Panc1 (cell line): ENCODE data around the gene AQP12B.

Source experiments
- CTCF ChIP-seq: fragments of 450-650 bp; IDR thresholded peaks from 2 replicates; pipeline ENCODE4 v1.5.1; 2017; ENCODE audit warnings: mild to moderate bottlenecking
- POLR2AphosphoS5 ChIP-seq: IDR thresholded peaks from 2 replicates; pipeline ENCODE4 v1.6.1; 2012; ENCODE audit warnings: mild to moderate bottlenecking, low read depth, low read length, moderate library complexity
- SIN3A ChIP-seq: IDR thresholded peaks from 2 replicates; pipeline ENCODE4 v1.6.1; 2012; ENCODE audit warnings: low read depth, mild to moderate bottlenecking, low read length, moderate library complexity, borderline replicate concordance; ENCODE audit not compliant: insufficient read depth

GRCh38 chr2:240701736-240702639, 19.3 kb upstream of the AQP12B start:
- TF ChIP-seq CTCF (no peak), SIN3A (no peak), POLR2AphosphoS5 (no peak)
